GM12874 (cell line): ENCODE results near the gene RPL31.

ENCODE experiments used
- CTCF ChIP-seq: IDR thresholded peaks from 2 replicates; pipeline ENCODE4 v1.5.1; 2011; ENCODE audit warnings: low read depth, mild to moderate bottlenecking, control low read depth, low read length, moderate library complexity; ENCODE audit not compliant: insufficient read depth

RPL31 gene

GRCh38 chr2:100976061-100976460 lies 26.0 kb upstream of the RPL31 start:
- no peak for TF ChIP-seq CTCF

DNA sequence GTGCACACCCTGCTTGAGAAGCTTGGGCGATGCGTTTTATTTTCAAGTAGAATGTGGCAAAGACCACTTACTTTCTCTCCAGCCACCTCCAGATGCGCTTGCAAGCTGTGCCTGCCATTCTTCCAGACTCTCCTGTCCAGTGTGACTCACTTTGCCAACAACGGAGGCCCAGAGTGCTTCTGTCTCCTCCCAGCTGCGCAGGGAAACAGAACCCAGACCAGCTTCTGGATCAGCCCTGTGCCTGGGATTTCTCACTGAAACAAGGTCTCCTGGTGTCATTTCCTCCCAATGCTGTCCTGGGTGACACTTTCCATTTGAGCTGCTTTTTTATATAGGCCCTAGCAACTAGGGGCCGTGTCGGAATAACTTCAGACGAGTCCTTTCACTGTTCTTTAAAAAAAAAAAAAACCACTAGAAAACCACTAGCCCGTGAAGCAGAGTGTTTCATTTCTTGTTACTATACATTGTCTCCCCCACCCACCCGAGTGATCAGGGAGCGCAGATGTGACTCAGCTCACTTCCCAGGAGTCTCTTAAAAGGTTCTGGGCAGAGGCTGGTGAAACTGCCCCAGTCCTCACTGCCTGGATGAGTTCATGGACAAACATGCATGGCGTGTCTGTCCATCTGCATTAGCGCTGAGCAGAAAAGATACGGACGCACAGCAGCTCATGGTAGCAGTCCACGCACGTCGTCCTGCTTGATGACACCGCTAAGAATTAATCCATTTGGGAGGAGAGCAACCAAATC lies 25.3 kb upstream of the RPL31 start:
- TF ChIP-seq CTCF: no peak

DNA sequence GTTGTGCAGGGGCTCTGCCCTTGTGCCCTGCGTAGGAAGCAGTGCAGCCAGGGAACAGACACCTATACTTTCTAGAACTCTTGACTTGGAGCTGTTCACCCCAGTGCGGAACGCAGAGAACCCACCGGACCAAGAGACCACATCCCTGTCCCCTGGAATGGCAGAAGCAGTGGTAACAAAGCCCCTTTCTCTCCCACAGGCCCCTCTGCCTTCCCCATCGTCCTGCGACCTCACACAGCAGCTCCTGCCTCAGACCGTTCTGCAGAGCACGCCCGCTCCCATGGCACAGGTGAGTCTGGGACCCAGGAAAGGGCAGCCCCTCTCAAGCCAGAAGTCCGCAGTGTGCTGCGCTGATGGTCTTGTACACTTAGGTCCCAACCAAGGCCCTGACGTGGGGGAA lies 24.6 kb upstream of the RPL31 start:
- no peak for TF ChIP-seq CTCF

GRCh38 chr2:100978582-100979191 lies 23.4 kb upstream of the RPL31 start:
- TF ChIP-seq CTCF: no peak

- TF ChIP-seq CTCF: no peak
Observed at GRCh38 chr2:100980046-100980445, 22.0 kb upstream of the RPL31 start.

- no peak for TF ChIP-seq CTCF
Observed at GRCh38 chr2:100981011-100981410, 21.1 kb upstream of the RPL31 start.

DNA sequence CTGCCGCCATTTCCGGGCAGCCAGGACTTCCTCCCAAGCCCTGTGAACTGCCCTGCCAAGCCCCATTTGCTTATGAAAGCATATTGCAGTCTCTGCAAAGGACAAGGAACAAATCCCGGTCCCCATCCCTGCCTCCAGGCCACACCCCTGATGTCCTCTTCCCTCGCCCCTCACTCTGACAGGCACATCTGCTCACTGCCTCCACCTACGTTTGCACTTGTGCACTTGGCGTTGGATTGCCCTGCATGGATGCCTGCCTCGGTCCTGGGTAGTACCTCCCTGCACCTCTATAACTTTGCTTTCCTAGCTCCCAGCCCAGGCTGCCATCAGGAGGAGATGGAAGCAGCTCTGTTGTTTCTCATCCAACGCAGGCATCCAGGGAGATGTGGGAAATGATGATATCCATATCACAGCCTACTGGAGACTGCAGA lies 19.6 kb upstream of the RPL31 start:
- TF ChIP-seq CTCF: no peak
